Fibroblast of the aortic adventitia (primary cell): ENCODE results near the gene AHCYL1. TPM values are rescaled to one million over a fixed set of nuclear protein-coding genes. Genes with fewer than 3 reads are reported as not detected.

ENCODE experiments used
- DNase-seq: peaks from one replicate; pipeline ENCODE4 v3.0.0-alpha.2; 2010; ENCODE audit warnings: low read depth
- H3K4me3 ChIP-seq: 2 replicates; pipeline ENCODE4 v1.5.1; 2011; ENCODE audit warnings: low read depth, mild to moderate bottlenecking, control low read depth, low read length, moderate library complexity
- total RNA-seq: library from RNA; depleted of rRNA; stranded (reverse); fragments of >200 nt; gene quantifications from 2 replicates; pipeline ENCODE4 v1.2.3, GENCODE V29; 2012; ENCODE audit warnings: low replicate concordance
- TF ChIP-seq, protein P1 (sequence below): IDR thresholded peaks from 2 replicates; pipeline ENCODE4 v1.5.1; 2011; ENCODE audit warnings: mild to moderate bottlenecking, low read length, control low read depth, inconsistent platforms; ENCODE audit not compliant: insufficient read depth

Gene AHCYL1
- total RNA-seq, 1 donor = 48.5 TPM

DNA sequence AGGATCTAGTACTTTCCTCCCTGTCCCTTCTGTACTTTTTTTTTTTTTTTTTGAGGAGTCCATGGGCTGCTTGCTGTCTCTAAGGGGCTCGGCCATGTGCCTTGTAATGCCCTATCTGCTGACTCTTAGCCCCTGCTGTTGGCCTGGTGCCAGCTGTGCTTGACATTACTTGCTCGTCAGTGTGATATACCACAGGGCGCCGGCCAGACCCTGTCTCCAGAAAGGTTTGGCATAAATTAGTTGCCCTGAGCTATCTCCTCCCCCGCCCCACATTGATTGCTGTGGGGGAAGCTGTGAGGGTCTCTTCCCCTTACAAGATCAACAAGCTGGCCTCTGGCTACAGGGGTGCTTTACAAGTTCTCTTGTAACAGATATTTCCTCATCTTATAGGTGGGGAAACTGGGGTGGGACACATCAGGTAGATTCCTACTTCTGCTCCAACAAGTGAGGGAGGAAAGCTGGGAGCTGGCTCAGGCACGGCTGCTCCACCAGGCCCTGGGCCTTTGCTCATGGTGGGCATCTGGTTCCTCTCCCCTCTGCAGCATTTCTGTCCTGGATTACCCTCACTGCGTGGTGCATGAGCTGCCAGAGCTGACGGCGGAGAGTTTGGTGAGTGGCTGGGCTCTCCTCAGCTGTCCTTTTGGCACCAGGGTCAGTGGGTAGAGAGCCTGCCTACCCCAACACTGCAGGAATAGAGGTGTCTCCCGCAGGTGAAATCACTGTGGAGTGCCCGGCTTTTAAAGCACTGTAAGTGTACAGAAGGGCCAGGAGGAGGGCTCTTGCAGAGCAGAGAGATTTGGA lies 65.4 kb downstream of the AHCYL1 start:
- TF ChIP-seq, protein P1, sequence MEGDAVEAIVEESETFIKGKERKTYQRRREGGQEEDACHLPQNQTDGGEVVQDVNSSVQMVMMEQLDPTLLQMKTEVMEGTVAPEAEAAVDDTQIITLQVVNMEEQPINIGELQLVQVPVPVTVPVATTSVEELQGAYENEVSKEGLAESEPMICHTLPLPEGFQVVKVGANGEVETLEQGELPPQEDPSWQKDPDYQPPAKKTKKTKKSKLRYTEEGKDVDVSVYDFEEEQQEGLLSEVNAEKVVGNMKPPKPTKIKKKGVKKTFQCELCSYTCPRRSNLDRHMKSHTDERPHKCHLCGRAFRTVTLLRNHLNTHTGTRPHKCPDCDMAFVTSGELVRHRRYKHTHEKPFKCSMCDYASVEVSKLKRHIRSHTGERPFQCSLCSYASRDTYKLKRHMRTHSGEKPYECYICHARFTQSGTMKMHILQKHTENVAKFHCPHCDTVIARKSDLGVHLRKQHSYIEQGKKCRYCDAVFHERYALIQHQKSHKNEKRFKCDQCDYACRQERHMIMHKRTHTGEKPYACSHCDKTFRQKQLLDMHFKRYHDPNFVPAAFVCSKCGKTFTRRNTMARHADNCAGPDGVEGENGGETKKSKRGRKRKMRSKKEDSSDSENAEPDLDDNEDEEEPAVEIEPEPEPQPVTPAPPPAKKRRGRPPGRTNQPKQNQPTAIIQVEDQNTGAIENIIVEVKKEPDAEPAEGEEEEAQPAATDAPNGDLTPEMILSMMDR = no peak
- DNase-seq = no peak
- H3K4me3 ChIP-seq = no peak overlapping the region

DNA sequence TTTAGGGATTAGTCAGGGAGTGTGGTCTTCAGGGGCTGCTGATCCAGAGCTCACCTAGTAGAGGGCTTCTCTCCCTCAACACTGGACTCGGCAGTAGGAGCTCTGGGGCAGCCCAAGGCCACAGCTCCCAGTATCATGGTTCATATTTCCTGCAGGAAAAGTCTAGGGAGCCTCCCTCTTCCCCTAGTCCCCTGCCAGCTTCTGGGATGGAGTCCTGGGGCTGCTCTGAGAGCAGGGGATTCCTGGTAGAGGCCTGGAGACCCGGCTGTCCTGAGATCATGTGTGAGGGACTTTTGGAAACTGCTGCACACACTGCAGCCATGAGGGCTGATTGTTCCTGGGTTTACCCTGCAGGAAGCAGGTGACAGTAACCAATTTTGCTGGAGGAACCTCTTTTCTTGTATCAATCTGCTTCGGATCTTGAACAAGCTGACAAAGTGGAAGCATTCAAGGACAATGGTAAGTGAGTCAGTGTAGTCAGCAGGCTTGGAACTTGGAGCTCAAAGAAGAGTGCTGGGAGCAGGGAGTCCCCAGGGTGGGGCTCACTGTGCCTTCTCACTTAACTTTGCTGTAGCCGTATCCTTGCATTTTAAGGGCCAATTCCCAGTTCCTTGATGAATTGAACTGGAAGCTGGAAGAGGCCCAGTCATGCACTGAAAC lies 66.2 kb downstream of the AHCYL1 start:
- peak; percentile 63 for DNase-seq
- H3K4me3 ChIP-seq = no peak overlapping the region
- TF ChIP-seq, protein P1 = no peak

DNA sequence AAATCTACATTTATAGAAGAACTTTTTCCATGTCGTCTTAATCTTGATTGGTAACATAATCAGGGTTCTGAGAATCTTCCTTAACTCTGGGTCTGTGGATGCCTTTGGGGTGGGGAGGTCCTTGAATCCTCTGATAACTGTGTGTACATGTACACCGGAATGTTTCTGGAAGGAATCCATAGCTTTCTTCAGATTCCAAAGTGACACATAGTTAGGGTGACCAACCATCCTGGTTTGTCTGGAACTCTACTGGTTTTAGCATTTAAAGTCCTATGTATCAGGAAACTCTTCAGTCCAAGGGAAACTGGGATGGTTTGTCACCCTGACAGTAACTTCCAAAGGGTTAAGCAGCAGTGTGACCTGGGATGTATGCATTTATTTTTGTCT lies 66.7 kb downstream of the AHCYL1 start:
- TF ChIP-seq, protein P1 = no peak
- no peak overlapping the region for H3K4me3 ChIP-seq
- peak; percentile 44 for DNase-seq

DNA sequence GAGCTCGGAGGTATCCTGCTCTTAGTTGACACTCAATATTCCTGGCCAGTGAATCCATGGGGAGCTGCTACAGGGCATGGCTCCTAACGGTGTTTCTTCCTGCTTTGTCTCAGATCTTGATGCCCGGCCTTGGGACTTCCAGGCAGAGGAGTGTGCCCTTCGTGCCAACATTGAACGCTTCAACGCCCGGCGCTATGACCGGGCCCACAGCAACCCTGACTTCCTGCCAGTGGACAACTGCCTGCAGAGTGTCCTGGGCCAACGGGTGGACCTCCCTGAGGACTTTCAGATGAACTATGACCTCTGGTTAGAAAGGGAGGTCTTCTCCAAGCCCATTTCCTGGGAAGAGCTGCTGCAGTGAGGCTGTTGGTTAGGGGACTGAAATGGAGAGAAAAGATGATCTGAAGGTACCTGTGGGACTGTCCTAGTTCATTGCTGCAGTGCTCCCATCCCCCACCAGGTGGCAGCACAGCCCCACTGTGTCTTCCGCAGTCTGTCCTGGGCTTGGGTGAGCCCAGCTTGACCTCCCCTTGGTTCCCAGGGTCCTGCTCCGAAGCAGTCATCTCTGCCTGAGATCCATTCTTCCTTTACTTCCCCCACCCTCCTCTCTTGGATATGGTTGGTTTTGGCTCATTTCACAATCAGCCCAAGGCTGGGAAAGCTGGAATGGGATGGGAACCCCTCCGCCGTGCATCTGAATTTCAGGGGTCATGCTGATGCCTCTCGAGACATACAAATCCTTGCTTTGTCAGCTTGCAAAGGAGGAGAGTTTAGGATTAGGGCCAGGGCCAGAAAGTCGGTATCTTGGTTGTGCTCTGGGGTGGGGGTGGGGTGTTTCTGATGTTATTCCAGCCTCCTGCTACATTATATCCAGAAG lies 69.2 kb downstream of the AHCYL1 start:
- TF ChIP-seq, protein P1 = peak; percentile 99
- no peak overlapping the region for H3K4me3 ChIP-seq
- peak; percentile 54 for DNase-seq

DNA sequence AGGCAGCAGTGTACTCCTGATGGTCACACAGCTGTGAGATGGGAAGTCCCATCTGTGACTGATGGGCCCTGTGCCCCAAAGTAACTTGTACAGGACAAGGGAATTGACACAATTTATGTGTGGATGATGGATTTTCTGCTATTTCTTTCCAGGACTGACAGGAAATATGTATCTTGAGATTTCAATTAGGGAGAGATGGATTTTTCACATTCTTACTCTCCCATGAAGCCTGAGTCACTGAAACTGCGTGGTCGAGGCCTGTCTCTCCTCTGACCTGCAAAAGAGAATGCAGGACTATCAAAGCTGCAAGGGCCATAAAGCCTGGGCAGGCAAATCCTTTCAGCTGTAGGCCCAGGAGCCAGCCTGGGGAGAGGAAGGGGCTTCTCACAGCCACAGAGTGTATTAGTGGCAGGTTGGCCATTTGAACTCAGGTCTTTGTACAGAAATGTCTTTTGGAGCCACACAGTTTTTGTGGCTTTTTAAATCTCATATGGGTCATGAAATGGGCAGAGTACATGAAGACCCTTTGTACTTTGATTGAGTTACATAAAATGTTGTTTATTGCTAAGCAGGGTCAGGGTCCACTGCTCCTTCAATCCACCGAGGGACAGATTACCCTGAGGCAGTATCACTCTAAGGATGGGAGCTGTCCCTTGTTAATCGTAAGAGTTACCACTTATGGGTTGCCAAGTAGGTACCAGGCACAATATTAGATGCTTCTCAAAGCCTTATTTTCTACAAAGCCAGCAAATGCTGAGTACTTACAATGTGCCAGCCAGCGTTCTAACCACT lies 71.1 kb downstream of the AHCYL1 start:
- TF ChIP-seq, protein P1 = no peak
- H3K4me3 ChIP-seq = no peak overlapping the region
- peak; percentile 48 for DNase-seq

DNA sequence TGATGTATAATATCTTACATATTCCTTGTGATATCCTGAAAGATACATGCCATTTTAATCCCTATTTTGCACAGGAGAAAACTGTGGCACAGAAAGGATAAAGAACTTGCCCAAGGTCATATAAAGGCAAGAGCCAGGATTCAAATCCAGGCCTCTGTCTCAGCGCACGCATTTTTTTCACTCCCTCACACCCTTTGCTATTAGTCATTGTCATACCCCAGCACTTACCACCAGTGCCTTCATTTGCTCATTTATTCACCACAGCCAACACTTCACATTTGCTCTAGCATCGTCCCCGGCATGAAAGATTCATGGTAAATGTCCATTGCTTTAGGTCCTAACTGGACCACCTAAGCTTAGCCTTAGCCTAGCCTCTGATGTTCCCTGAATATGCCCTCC lies 71.7 kb downstream of the AHCYL1 start:
- peak; percentile 42 for DNase-seq
- TF ChIP-seq, protein P1 = no peak
- no peak overlapping the region for H3K4me3 ChIP-seq
